Endothelial cell of umbilical vein (primary cell): Measurements from ENCODE around the gene KIF4A. TPM values are rescaled to one million over a fixed set of nuclear protein-coding genes. Genes with fewer than 3 reads are reported as not detected.

Source experiments
- BruUV-seq: library from RNA; stranded (reverse); fragments of 400-500 nt; replicated peaks from 2 replicates; lab custom pipeline; 2021; lab: Mats Ljungman, UMichigan
- CTCF ChIA-PET: fragments of 300-600, 350-600 bp; sonication (Branson Sonifier 250); formaldehyde crosslinking; loops from one replicate; lab custom pipeline; 2021; ENCODE audit warnings: antibody characterized with exemption, inconsistent platforms; lab: Charles Lee
- POLR2A ChIA-PET: fragments of 300-600, 350-600 bp; sonication (Branson Sonifier 250); formaldehyde crosslinking; loops from one replicate; lab custom pipeline; 2021; ENCODE audit warnings: antibody characterized with exemption, inconsistent platforms; lab: Charles Lee
- DNase-seq: peaks from one replicate; pipeline ENCODE4 v3.0.0-alpha.2; 2011; ENCODE audit warnings: low read depth, low spot score
- FAIRE-seq: peaks from 2 replicates; lab custom pipeline; 2011; peaks lifted over from hg19 to GRCh38; lab: Jason Lieb, UNC
- H2AFZ ChIP-seq: 2 replicates; pipeline ENCODE4 v1.6.0; 2012; ENCODE audit warnings: low read depth, low read length, control low read depth, inconsistent platforms
- H3K27ac ChIP-seq: 2 replicates; pipeline ENCODE4 v1.5.1; 2011; ENCODE audit warnings: low read depth, mild to moderate bottlenecking, control low read depth, low read length, moderate library complexity; ENCODE audit not compliant: insufficient read depth
- H3K27me3 ChIP-seq, 2 experiments: 2 replicates each; pipeline versions ENCODE4 v1.6.0 to v1.6.1; 2011; ENCODE audit warnings: low read length in 2 of 2, mixed read lengths in 1 of 2; ENCODE audit not compliant: control insufficient read depth in 2 of 2, insufficient read depth in 2 of 2
- H3K36me3 ChIP-seq, 2 experiments: 2 replicates in 1 of 2; 3 replicates in 1 of 2; pipeline ENCODE4 v1.5.1; 2011; ENCODE audit warnings: low read length in 2 of 2, mild to moderate bottlenecking in 1 of 2, moderate library complexity in 1 of 2; ENCODE audit not compliant: control insufficient read depth in 2 of 2, insufficient read depth in 2 of 2; ENCODE audit errors: extremely low read depth in 1 of 2
- H3K4me1 ChIP-seq: 3 replicates; pipeline ENCODE4 v1.5.1; 2011; ENCODE audit warnings: mild to moderate bottlenecking, low read length; ENCODE audit not compliant: control insufficient read depth, insufficient read depth; ENCODE audit errors: extremely low read depth
- H3K4me2 ChIP-seq: 2 replicates; pipeline ENCODE4 v1.6.1; 2011; ENCODE audit warnings: low read length, control low read depth, mixed read lengths; ENCODE audit not compliant: insufficient read depth
- H3K4me3 ChIP-seq, 3 experiments: fragments of 200-600 bp in 1 of 3; sonication (generic), shearing (Covaris generic) in 1 of 3; replicated peaks in 1 of 3; 2 replicates each; pipeline ENCODE4 v1.5.1; 2011 to 2016; ENCODE audit warnings: control low read depth in 3 of 3, low read length in 3 of 3, mild to moderate bottlenecking in 2 of 3, inconsistent platforms in 1 of 3, low read depth in 1 of 3, moderate library complexity in 1 of 3; ENCODE audit not compliant: insufficient read depth in 1 of 3
- H3K79me2 ChIP-seq: 2 replicates; pipeline ENCODE4 v1.6.0; 2012; ENCODE audit warnings: low read length, inconsistent platforms; ENCODE audit not compliant: control insufficient read depth, insufficient read depth
- H3K9ac ChIP-seq: replicated peaks from 2 replicates; pipeline ENCODE3; 2011; ENCODE audit warnings: low read length, control low read depth; ENCODE audit not compliant: insufficient read depth; ENCODE audit errors: extremely low read depth
- H3K9me1 ChIP-seq: replicated peaks from 3 replicates; pipeline ENCODE4 v1.6.0; 2011; ENCODE audit warnings: mild to moderate bottlenecking, low read length; ENCODE audit not compliant: control insufficient read depth, insufficient read depth; ENCODE audit errors: extremely low read depth
- H3K9me3 ChIP-seq: replicated peaks from 2 replicates; pipeline ENCODE4 v1.5.1; 2012; ENCODE audit warnings: low read length, inconsistent platforms; ENCODE audit not compliant: control insufficient read depth, insufficient read depth
- H4K20me1 ChIP-seq: replicated peaks from 2 replicates; pipeline ENCODE3; 2011; ENCODE audit warnings: mild to moderate bottlenecking, low read length; ENCODE audit not compliant: control insufficient read depth, insufficient read depth; ENCODE audit errors: extremely low read depth
- CTCF ChIP-seq, 2 donors: IDR thresholded peaks; 1 replicate in 1 of 2; 2 replicates in 1 of 2; pipeline ENCODE4 v1.5.1; 2011; ENCODE audit warnings: low read length in 2 of 2, mild to moderate bottlenecking in 2 of 2, moderate library complexity in 2 of 2, control low read depth in 1 of 2, inconsistent platforms in 1 of 2, low read depth in 1 of 2; ENCODE audit not compliant: insufficient read depth in 1 of 2; ENCODE audit errors: extremely low read depth in 1 of 2
- EZH2 ChIP-seq: IDR thresholded peaks from 2 replicates; pipeline ENCODE4 v1.6.1; 2012; ENCODE audit warnings: borderline replicate concordance, low read depth, mild to moderate bottlenecking, moderate library complexity, low read length, inconsistent platforms; ENCODE audit not compliant: severe bottlenecking
- FOS ChIP-seq: IDR thresholded peaks from 2 replicates; pipeline ENCODE4 v1.6.1; 2011; ENCODE audit warnings: mild to moderate bottlenecking, low read length, moderate library complexity, borderline replicate concordance; ENCODE audit not compliant: insufficient read depth
- GATA2 ChIP-seq: IDR thresholded peaks from 2 replicates; pipeline ENCODE4 v1.7.0; 2011; ENCODE audit warnings: low read depth, mild to moderate bottlenecking, moderate library complexity, mixed read lengths, low read length; ENCODE audit not compliant: insufficient read length, insufficient read depth
- JUN ChIP-seq: IDR thresholded peaks from 2 replicates; pipeline ENCODE4 v1.6.1; 2011; ENCODE audit warnings: borderline replicate concordance, low read depth; ENCODE audit not compliant: insufficient read length, insufficient read depth
- MAX ChIP-seq: IDR thresholded peaks from 2 replicates; pipeline ENCODE4 v1.6.1; 2011; ENCODE audit not compliant: insufficient read depth, insufficient read length
- MYC ChIP-seq: IDR thresholded peaks from one replicate; pipeline ENCODE4 v1.6.1; 2011; ENCODE audit warnings: mild to moderate bottlenecking, low read depth, low read length
- POLR2AphosphoS5 ChIP-seq: IDR thresholded peaks from 2 replicates; pipeline ENCODE4 v1.6.1; 2012; ENCODE audit warnings: low read depth, mild to moderate bottlenecking, control low read depth, low read length, moderate library complexity; ENCODE audit not compliant: insufficient read depth
- dilution Hi-C: fragments of 300-500 bp; cut with MboI; formaldehyde crosslinking; loops from one replicate; pipeline ENCODE4 v1.15.0; 2019; ENCODE audit warnings: low sequenced_read_pairs; ENCODE audit not compliant: extremely low pct_ligation_motif_present
- intact Hi-C: fragments of 100-400 bp; cut with micrococcal nuclease; formaldehyde crosslinking; loops from one replicate; pipeline ENCODE4 v1.10.0; 2022
- polyA plus RNA-seq, 4 experiments: library from polyadenylated mRNA; depleted of rRNA in 3 of 4; stranded (reverse) in 3 of 4; unstranded in 1 of 4; fragments of >200 nt; gene quantifications; 2 replicates each; pipeline versions ENCODE4 v1.2.1 to v1.2.3, GENCODE V29; 2011 to 2012; ENCODE audit warnings: missing spikeins in 1 of 4
- total RNA-seq: library from RNA; stranded (reverse); gene quantifications from 2 replicates; pipeline ENCODE4 v1.2.3, GENCODE V29; 2021

The KIF4A gene
- total and polyA plus RNA-seq, 2 donors (not counting 3 experiments of a cell fraction or from before 2014, with no cell fraction given), result 9.6 to 41.3 TPM

- Histone ChIP-seq H4K20me1 (no peaks in the 10 kb centered on the region), H3K27ac (no peak overlapping the region), H3K4me1 (peaks cover 9% of the 10 kb centered on the region), H3K9me3 (no peaks in the 10 kb centered on the region), H3K9me1 (no peaks in the 10 kb centered on the region), H3K4me3 (no peak overlapping the region), H3K9ac (no peak overlapping the region), H3K27me3 (no peaks in the 10 kb centered on the region), H3K79me2 (no peaks in the 10 kb centered on the region), H3K36me3 (no peaks in the 10 kb centered on the region), H2AFZ (no peak overlapping the region), H3K4me2 (no peak overlapping the region)
- ChIA-PET CTCF (no interaction called here), POLR2A (no interaction called here)
- TF ChIP-seq MAX, result no peak
- no peak for TF ChIP-seq JUN
- no peak for TF ChIP-seq FOS
- TF ChIP-seq EZH2, result no peak
- no peak for TF ChIP-seq MYC
- no peak for TF ChIP-seq GATA2
- BruUV-seq, result no TSS peak
- no peak for FAIRE-seq
- no peak for DNase-seq
- dilution Hi-C loops, result no loop called here
- intact Hi-C loops, result loop anchor here (5.0 kb wide), 1 partner anchor 115 kb away; no protein-coding TSS in a partner anchor
These were observed 147.1 kb downstream of the KIF4A start for GRCh38 chrX:70437011-70437410.

- intact Hi-C loops, result loop anchor here (5.0 kb wide), 1 partner anchor 114 kb away; no protein-coding TSS in a partner anchor
- Histone ChIP-seq H4K20me1 (no peaks in the 10 kb centered on the region), H3K9ac (no peak overlapping the region), H3K4me2 (no peak overlapping the region), H3K4me1 (peaks cover 9% of the 10 kb centered on the region), H3K79me2 (no peaks in the 10 kb centered on the region), H3K9me3 (no peaks in the 10 kb centered on the region), H3K4me3 (no peak overlapping the region), H3K27me3 (peaks cover 0 to 6% of the 10 kb centered on the region in 2 experiments), H3K9me1 (no peaks in the 10 kb centered on the region), H3K27ac (no peak overlapping the region), H2AFZ (no peak overlapping the region), H3K36me3 (no peaks in the 10 kb centered on the region)
- ChIA-PET POLR2A (no interaction called here), CTCF (interaction anchor here (0.7 kb wide), 1 partner anchor 227 kb away, joined by 3 read pairs; no protein-coding TSS in a partner anchor)
- FAIRE-seq (no peak), DNase-seq (no peak)
- TF ChIP-seq JUN, result no peak
- TF ChIP-seq CTCF (IDR thresholded peaks at IDR 0.05; ENCODE audit: extremely low read depth in 1 of 2, insufficient read depth in 1 of 2, low read depth in 1 of 2, low read length in 2 of 2), result no peak
- no peak for TF ChIP-seq POLR2AphosphoS5
- BruUV-seq, result no TSS peak
- dilution Hi-C loops, result no loop called here
These were observed 148.2 kb downstream of the KIF4A start for GRCh38 chrX:70437921-70438665.
